ENCODE data around the gene ADAM11.

The ADAM11 gene

GRCh38 chr17:44780161-44780560 lies 21.4 kb downstream of the ADAM11 start:
- in situ Hi-C loops (cut with HindIII; ENCODE audit: low sequenced_read_pairs): no loop called here
- no peak for TF ChIP-seq CTCF (IDR thresholded peaks at IDR 0.05; ENCODE audit: low read depth, low read length)
- no peak overlapping the region for H3K4me3 ChIP-seq (ENCODE audit: low read depth, low read length)
- DNase-seq (ENCODE audit: low read depth, low spot score): no peak

DNA sequence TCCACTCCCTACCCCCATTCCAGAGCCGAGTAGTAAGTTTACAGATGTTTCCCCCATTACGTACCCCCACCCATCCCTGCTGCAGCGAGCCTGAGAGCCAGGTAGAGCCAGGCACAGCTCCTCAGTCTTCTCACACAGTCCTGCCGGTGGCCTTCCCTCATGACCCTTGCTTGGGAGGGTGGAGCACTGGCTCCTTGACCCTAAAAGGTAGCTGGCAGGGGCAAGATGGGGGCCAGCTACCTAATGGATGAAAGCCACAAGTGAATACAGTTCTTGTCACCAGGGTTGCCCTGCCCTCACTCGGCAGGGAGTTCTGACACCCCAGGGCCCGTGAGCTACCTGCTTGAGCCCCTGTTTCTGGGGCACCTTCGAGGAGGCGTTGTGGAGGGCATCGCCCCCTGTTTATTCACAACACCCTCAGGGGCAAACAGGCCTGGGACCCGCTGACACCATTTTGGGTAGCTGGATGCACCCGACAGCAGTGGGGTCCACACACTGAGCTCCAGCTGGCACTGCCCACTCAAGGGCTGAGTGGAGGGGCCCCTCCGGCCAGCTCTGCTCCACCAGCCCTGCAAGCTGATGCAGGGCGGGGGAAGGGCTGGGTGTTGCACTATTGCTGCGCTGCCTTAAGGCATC lies 22.2 kb downstream of the ADAM11 start:
- in situ Hi-C loops (cut with HindIII; ENCODE audit: low sequenced_read_pairs): no loop called here
- no peak for DNase-seq (ENCODE audit: low read depth, low spot score)
- H3K4me3 ChIP-seq (ENCODE audit: low read depth, low read length): no peak overlapping the region
- TF ChIP-seq CTCF (IDR thresholded peaks at IDR 0.05; ENCODE audit: low read depth, low read length): no peak

DNA sequence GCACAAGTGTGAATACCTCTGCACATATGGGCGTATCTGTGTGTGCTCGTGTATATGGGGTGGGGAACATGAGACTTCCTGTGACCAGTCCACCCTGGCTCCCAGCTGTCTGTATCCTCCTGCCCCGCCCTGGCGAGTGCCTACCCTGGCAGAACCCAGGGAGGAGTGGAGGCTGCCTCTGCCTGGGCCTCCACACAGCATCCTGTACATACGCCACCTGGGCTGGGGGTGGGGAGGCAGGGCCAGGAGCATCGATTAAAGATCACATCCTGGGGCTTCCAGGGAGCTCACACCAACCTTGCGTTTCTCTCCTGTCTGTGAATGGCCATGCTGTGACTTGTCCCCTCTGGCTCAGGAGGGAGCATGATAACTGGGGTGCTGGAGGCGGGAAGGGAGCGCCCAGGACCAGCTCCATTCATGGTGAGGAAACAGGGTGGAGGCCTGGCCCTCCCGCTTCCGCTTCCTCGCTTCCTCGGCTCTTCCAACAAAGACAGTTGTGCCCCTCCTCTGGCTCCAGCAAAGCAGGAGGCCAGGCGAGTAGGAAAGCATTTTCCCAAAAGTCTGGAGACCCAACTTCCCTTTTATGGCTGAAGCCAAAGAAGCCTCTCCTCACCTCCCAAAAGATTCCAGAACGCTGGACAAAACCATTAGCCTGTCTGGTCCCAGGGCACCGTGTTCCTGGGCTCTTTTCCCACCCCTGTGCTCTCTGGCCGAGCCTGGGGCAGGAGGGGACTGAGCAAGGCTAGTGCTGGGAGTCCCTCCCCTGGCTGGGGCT lies 22.9 kb downstream of the ADAM11 start:
- DNase-seq (ENCODE audit: low read depth, low spot score): no peak
- H3K4me3 ChIP-seq (ENCODE audit: low read depth, low read length): no peak overlapping the region
- TF ChIP-seq CTCF (IDR thresholded peaks at IDR 0.05; ENCODE audit: low read depth, low read length): no peak
- in situ Hi-C loops (cut with HindIII; ENCODE audit: low sequenced_read_pairs): no loop called here

- H3K4me3 ChIP-seq (ENCODE audit: low read depth, low read length): no peak overlapping the region
- TF ChIP-seq CTCF (IDR thresholded peaks at IDR 0.05; ENCODE audit: low read depth, low read length): no peak
- in situ Hi-C loops (cut with HindIII; ENCODE audit: low sequenced_read_pairs): no loop called here
- DNase-seq (ENCODE audit: low read depth, low spot score): no peak
Observed at GRCh38 chr17:44782326-44782850, 23.6 kb downstream of the ADAM11 start.

- TF ChIP-seq CTCF (IDR thresholded peaks at IDR 0.05; ENCODE audit: low read depth, low read length): no peak
- DNase-seq (ENCODE audit: low read depth, low spot score): no peak
- in situ Hi-C loops (cut with HindIII; ENCODE audit: low sequenced_read_pairs): no loop called here
- H3K4me3 ChIP-seq (ENCODE audit: low read depth, low read length): no peak overlapping the region
Observed at GRCh38 chr17:44785921-44786320, 27.1 kb downstream of the ADAM11 start.

DNA sequence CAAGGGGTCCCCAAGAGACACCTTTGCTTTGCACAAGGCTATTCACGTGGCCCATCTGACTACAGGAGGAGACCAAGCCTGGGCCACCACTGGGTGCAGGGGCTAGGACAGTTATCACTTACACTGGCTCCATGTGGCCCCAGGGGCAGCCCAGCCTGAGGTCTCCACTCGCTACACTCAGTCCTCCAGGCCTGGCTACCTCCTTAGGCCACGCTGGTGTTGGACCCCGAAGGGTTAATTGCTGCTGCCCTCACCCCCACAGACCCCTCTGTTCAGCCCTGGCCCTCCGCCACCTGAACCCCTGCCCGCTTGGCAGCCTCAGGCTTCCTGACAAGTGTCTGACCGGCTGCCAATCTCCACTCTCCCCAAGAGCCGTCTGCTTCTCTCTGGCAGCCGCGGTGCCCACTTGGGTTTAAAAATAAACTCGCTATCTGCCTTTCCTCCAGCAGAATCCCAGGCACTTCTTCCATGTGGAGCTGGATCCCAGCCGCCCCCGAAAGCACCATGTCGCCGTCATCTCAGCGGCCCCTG lies 27.8 kb downstream of the ADAM11 start:
- in situ Hi-C loops (cut with HindIII; ENCODE audit: low sequenced_read_pairs): no loop called here
- no peak for TF ChIP-seq CTCF (IDR thresholded peaks at IDR 0.05; ENCODE audit: low read depth, low read length)
- no peak for DNase-seq (ENCODE audit: low read depth, low spot score)
- no peak overlapping the region for H3K4me3 ChIP-seq (ENCODE audit: low read depth, low read length)

All from astrocyte of the spinal cord (primary cell).